SK-N-SH treated with all-trans-retinoic acid at 6 μM for 48 hours (cell line): Measurements from ENCODE around the gene BACH2.

Experiments
- ATAC-seq: fragments of 200-7000 bp; cut with Tn5 transposase; 3 replicates; pipeline ENCODE4 v1.9.1; 2020; ENCODE audit warnings: mild to moderate bottlenecking, moderate library complexity
- ARNTL ChIP-seq: fragments of 450-650 bp; formaldehyde crosslinking; IDR thresholded peaks from 2 replicates; pipeline ENCODE4 v1.5.0; 2020; ENCODE audit warnings: low read depth, mild to moderate bottlenecking, moderate library complexity, borderline replicate concordance
- BACH2 ChIP-seq: fragments of 250-450 bp; sonication (Bioruptor Pico); IDR thresholded peaks from 2 replicates; pipeline ENCODE4 v1.9.0; 2021; ENCODE audit warnings: mild to moderate bottlenecking, borderline replicate concordance
- CREB5 ChIP-seq: fragments of 250-450 bp; sonication (Bioruptor Pico); IDR thresholded peaks from 2 replicates; pipeline ENCODE4 v1.5.1; 2020; ENCODE audit warnings: low read depth, mild to moderate bottlenecking, moderate library complexity
- CSDC2 ChIP-seq: fragments of 250-450 bp; sonication (Bioruptor Pico); IDR thresholded peaks from 2 replicates; pipeline ENCODE4 v1.5.0; 2020; ENCODE audit warnings: mild to moderate bottlenecking, moderate library complexity
- CSRNP3 ChIP-seq: fragments of 250-450 bp; sonication (Bioruptor Pico); IDR thresholded peaks from 2 replicates; pipeline ENCODE4 v1.5.1; 2021; ENCODE audit warnings: mild to moderate bottlenecking, moderate library complexity
- ESRRG ChIP-seq: fragments of 250-450 bp; sonication (Bioruptor Pico); IDR thresholded peaks from 2 replicates; pipeline ENCODE4 v1.6.1; 2021; ENCODE audit warnings: mild to moderate bottlenecking
- GLIS3 ChIP-seq: fragments of 250-450 bp; sonication (Bioruptor Pico); IDR thresholded peaks from 2 replicates; pipeline ENCODE4 v1.5.0; 2020; ENCODE audit warnings: mild to moderate bottlenecking, moderate library complexity
- ISL1 ChIP-seq: fragments of 250-450 bp; sonication (Bioruptor Pico); IDR thresholded peaks from 2 replicates; pipeline ENCODE4 v2.1.2; 2022; ENCODE audit warnings: mild to moderate bottlenecking, moderate library complexity
- PATZ1 ChIP-seq: fragments of 250-450 bp; sonication (Bioruptor Pico); IDR thresholded peaks from 2 replicates; pipeline ENCODE4 v1.8.0; 2020; ENCODE audit warnings: mild to moderate bottlenecking, moderate library complexity, borderline replicate concordance
- POU6F1 ChIP-seq: fragments of 250-450 bp; sonication (Bioruptor Pico); IDR thresholded peaks from 2 replicates; pipeline ENCODE4 v1.8.0; 2021; ENCODE audit warnings: low read depth, mild to moderate bottlenecking, moderate library complexity, borderline replicate concordance
- PPARA ChIP-seq: fragments of 250-450 bp; sonication (Bioruptor Pico); IDR thresholded peaks from 2 replicates; pipeline ENCODE4 v1.5.0; 2020; ENCODE audit warnings: mild to moderate bottlenecking, borderline replicate concordance
- RARB ChIP-seq: fragments of 250-450 bp; sonication (Bioruptor Pico); IDR thresholded peaks from 2 replicates; pipeline ENCODE4 v1.8.0; 2021; ENCODE audit warnings: mild to moderate bottlenecking, moderate library complexity
- SNAI2 ChIP-seq: fragments of 250-450 bp; sonication (Bioruptor Pico); IDR thresholded peaks from 2 replicates; pipeline ENCODE4 v1.5.0; 2020; ENCODE audit warnings: mild to moderate bottlenecking, moderate library complexity
- TCF4 ChIP-seq: fragments of 250-450 bp; sonication (Bioruptor Pico); IDR thresholded peaks from 2 replicates; pipeline ENCODE4 v1.8.0; 2021; ENCODE audit warnings: mild to moderate bottlenecking, moderate library complexity, borderline replicate concordance
- TOX ChIP-seq: fragments of 250-450 bp; sonication (Bioruptor Pico); IDR thresholded peaks from 2 replicates; pipeline ENCODE4 v1.8.0; 2021; ENCODE audit warnings: mild to moderate bottlenecking, moderate library complexity, borderline replicate concordance
- TSHZ2 ChIP-seq: fragments of 250-450 bp; sonication (Bioruptor Pico); IDR thresholded peaks from 2 replicates; pipeline ENCODE4 v1.5.0; 2020; ENCODE audit warnings: mild to moderate bottlenecking, moderate library complexity
- ZC3H10 ChIP-seq: fragments of 250-450 bp; sonication (Bioruptor Pico); IDR thresholded peaks from 2 replicates; pipeline ENCODE4 v1.5.1; 2021; ENCODE audit warnings: mild to moderate bottlenecking, moderate library complexity
- ZFP3 ChIP-seq: fragments of 250-450 bp; sonication (Bioruptor Pico); IDR thresholded peaks from 2 replicates; pipeline ENCODE4 v1.5.0; 2020; ENCODE audit warnings: mild to moderate bottlenecking, moderate library complexity
- ZFP30 ChIP-seq: fragments of 450-650 bp; formaldehyde crosslinking; IDR thresholded peaks from 2 replicates; pipeline ENCODE4 v1.5.0; 2022; ENCODE audit warnings: mild to moderate bottlenecking, moderate library complexity
- ZNF565 ChIP-seq: fragments of 450-650 bp; formaldehyde crosslinking; conservative IDR thresholded peaks from 2 replicates; pipeline ENCODE4 v1.5.0; 2020; ENCODE audit warnings: low read depth, mild to moderate bottlenecking, moderate library complexity

BACH2 gene

GRCh38 chr6:90180526-90180925 lies 116.1 kb downstream of the BACH2 start:
- ATAC-seq: no peak
- TF ChIP-seq BACH2 (CRISPR knock-in tag): no peak
- no peak for TF ChIP-seq ISL1 (CRISPR knock-in tag)
- TF ChIP-seq ARNTL (CRISPR knock-in tag): no peak
- no peak for TF ChIP-seq TCF4 (CRISPR knock-in tag)
- TF ChIP-seq ZFP3 (CRISPR knock-in tag): no peak
- no peak for TF ChIP-seq TOX (CRISPR knock-in tag)
- TF ChIP-seq CSRNP3: no peak
- TF ChIP-seq ZC3H10 (CRISPR knock-in tag): no peak
- TF ChIP-seq POU6F1 (CRISPR knock-in tag): no peak
- no peak for TF ChIP-seq ZFP30 (CRISPR knock-in tag)
- no peak for TF ChIP-seq PATZ1 (CRISPR knock-in tag)
- TF ChIP-seq GLIS3 (CRISPR knock-in tag): no peak
- no peak for TF ChIP-seq SNAI2 (CRISPR knock-in tag)
- no peak for TF ChIP-seq CREB5
- TF ChIP-seq ZNF565 (CRISPR knock-in tag): no peak
- TF ChIP-seq CSDC2: no peak
- TF ChIP-seq, all 23 proteins: peak for 0

GRCh38 chr6:90179190-90180169 lies 117.2 kb downstream of the BACH2 start:
- no peak for ATAC-seq
- no peak for TF ChIP-seq TSHZ2
- TF ChIP-seq ZFP30 (CRISPR knock-in tag): no peak
- TF ChIP-seq ESRRG (CRISPR knock-in tag): no peak
- no peak for TF ChIP-seq SNAI2 (CRISPR knock-in tag)
- TF ChIP-seq ARNTL (CRISPR knock-in tag): no peak
- no peak for TF ChIP-seq PPARA
- TF ChIP-seq RARB (CRISPR knock-in tag): no peak
- TF ChIP-seq TCF4 (CRISPR knock-in tag): no peak
- TF ChIP-seq BACH2 (CRISPR knock-in tag): no peak
- no peak for TF ChIP-seq CREB5
- TF ChIP-seq ISL1 (CRISPR knock-in tag): no peak
- TF ChIP-seq PATZ1 (CRISPR knock-in tag): no peak
- no peak for TF ChIP-seq ZC3H10 (CRISPR knock-in tag)
